Epithelial cell of esophagus (primary cell): ENCODE results near the gene ERAS.

Experiments used
- DNase-seq: peaks from one replicate; pipeline ENCODE4 v3.0.0; 2010; ENCODE audit warnings: low read depth
- H3K4me3 ChIP-seq: 2 replicates; pipeline ENCODE4 v1.5.1; 2011; ENCODE audit warnings: mild to moderate bottlenecking, low read length, control low read depth
- TF ChIP-seq, protein P1 (sequence below): IDR thresholded peaks from 2 replicates; pipeline ENCODE4 v1.5.1; 2011; ENCODE audit warnings: low read depth, mild to moderate bottlenecking, low read length, control low read depth, inconsistent platforms; ENCODE audit not compliant: insufficient read depth; ENCODE audit errors: missing control alignments

ERAS gene

GRCh38 chrX:48798318-48798717 lies 28.0 kb upstream of the ERAS start:
- TF ChIP-seq, protein P1, sequence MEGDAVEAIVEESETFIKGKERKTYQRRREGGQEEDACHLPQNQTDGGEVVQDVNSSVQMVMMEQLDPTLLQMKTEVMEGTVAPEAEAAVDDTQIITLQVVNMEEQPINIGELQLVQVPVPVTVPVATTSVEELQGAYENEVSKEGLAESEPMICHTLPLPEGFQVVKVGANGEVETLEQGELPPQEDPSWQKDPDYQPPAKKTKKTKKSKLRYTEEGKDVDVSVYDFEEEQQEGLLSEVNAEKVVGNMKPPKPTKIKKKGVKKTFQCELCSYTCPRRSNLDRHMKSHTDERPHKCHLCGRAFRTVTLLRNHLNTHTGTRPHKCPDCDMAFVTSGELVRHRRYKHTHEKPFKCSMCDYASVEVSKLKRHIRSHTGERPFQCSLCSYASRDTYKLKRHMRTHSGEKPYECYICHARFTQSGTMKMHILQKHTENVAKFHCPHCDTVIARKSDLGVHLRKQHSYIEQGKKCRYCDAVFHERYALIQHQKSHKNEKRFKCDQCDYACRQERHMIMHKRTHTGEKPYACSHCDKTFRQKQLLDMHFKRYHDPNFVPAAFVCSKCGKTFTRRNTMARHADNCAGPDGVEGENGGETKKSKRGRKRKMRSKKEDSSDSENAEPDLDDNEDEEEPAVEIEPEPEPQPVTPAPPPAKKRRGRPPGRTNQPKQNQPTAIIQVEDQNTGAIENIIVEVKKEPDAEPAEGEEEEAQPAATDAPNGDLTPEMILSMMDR: no peak
- H3K4me3 ChIP-seq: no peak overlapping the region
- no peak for DNase-seq

DNA sequence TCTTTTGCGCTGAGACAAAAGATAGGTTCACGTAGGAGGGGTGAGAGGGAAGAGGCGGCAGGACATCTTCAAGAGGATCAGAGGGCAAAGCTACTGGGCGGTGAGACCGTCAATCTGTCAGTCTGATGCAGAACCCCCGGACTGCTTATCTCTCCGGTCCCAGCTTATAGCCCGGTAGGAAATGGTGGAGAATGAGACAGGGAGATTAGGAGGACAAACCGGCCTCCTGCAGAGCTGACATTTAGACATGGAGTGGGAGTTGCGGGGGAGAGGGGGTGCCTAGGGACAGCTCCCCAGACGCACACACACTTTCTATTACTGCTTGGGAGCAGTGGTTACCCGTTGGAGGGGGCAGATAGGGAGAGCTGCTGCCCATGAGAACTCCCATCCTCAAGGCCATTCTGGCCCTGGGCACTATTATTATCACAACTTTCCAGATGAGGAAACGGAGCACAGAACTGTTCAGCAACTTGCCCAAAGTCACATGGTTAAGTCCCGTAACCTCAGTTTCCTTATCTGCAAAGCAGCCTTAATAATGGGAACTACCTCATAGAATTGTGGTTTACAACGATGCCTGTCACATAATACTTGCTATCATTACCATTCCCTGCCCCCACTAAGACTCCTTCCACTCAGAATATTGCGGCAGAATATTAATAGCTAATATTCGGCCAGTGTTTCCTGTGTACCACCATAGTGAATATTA lies 25.6 kb upstream of the ERAS start:
- H3K4me3 ChIP-seq: peak overlapping the region; percentile 64
- DNase-seq: no peak

GRCh38 chrX:48801280-48802088 lies 24.8 kb upstream of the ERAS start, which contains the start of gene HDAC6:
TSS of gene HDAC6 (plus strand) at chrX:48802067. CDS start at chrX:48802693, 626 bp downstream.
- TF ChIP-seq, protein P1: no peak
- H3K4me3 ChIP-seq: peak within 1 kb of the TSS; percentile 67

More for the DNA sequence above, 25.6 kb upstream of the ERAS start:
- TF ChIP-seq, protein P1: no peak

GRCh38 chrX:48802089-48802904 lies 24.0 kb upstream of the ERAS start:
- peak; percentile 85 for DNase-seq
- H3K4me3 ChIP-seq: peak overlapping the region; percentile 67
- TF ChIP-seq, protein P1: no peak

More at GRCh38 chrX:48801280-48802088, 24.8 kb upstream of the ERAS start, which contains the start of gene HDAC6:
- DNase-seq: peak; percentile 98

GRCh38 chrX:48802905-48803200 lies 23.5 kb upstream of the ERAS start:
- TF ChIP-seq, protein P1: no peak
- peak overlapping the region; percentile 67 for H3K4me3 ChIP-seq
- DNase-seq: no peak

- H3K4me3 ChIP-seq: no peak overlapping the region
- TF ChIP-seq, protein P1: no peak
- DNase-seq: peak; percentile 2
These were observed 20.2 kb upstream of the ERAS start for GRCh38 chrX:48806081-48806480.
